DMS 273 (cell line): Measurements from ENCODE around the gene MCCC1.
"Not testable (repeated sequence)": the region's sequence is repeated elsewhere in the genome, so short reads cannot be mapped to it uniquely, and the experiment has no call there.

ENCODE experiments used
- DNase-seq: peaks from one replicate; lab custom pipeline; 2025; ENCODE audit not compliant: unreplicated experiment; lab: John Stamatoyannopoulos, UW

Gene MCCC1

GRCh38 chr3:183099026-183099837 lies at the start of gene MCCC1:
TSS of gene MCCC1 (minus strand) at chr3:183099496. CDS start at chr3:183099440, 56 bp downstream.
- peak; percentile 99 for DNase-seq

DNA sequence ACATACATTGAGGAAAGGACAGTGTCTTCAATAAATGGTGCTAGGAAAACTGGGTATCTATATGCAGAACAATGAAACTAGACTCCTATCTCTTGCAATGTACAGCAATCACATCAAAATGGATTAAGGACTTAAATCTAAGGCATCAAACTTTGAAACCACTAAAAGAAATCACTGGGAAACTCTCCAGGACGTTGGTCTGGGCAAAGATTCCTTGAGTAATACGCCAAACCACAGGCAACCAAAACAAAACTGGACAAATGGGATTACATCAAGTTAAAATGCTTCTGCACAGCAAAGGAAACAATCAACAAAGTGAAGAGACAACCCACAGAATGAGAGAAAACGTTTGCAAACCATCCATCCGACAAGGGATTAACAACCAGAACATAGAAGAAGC lies 48.8 kb upstream of the MCCC1 start:
- DNase-seq: no peak

- DNase-seq: no peak
Measured at GRCh38 chr3:183144363-183144762, 45.1 kb upstream of the MCCC1 start.

- no peak for DNase-seq
Measured at GRCh38 chr3:183142199-183142598, 42.9 kb upstream of the MCCC1 start.

DNA sequence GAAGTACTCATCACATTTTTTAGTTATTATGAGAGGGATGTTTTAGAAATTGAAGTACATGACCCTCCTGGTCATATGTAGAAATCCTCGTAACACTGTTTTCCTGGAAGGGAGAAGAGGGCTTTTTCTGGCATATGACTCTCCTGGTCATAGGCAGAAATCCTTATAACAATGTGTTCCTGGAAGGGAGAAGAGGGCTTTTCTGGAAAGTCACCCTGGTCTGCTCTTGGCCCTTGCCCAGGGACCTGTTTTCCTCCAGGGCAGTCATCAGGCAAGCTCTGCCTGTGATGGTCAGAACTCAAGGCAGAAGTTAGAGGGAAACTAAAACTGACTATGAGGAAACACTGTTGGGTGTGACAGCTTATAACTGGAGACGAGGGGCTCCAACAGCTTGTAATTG lies 35.5 kb upstream of the MCCC1 start:
- no peak for DNase-seq

GRCh38 chr3:183132409-183132808 lies 33.1 kb upstream of the MCCC1 start:
- no peak for DNase-seq

DNA sequence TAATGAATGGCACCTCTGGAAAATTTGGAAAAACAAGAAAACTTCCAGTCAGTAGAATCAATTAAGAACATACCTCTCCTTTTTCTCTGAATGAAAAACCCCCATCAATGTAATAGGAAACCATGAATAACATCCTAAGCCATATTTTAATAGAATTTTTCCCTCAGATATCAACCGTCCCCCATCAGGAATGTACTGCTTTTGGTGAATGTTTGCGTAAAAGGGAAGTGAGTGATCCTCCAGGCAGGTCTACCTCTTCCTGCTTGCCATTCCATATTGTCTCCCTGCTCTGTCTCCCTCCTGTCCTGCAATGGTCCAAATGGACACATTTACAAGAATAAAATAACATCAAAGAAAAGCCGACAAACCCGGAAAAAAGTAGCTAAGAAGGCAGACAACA lies 32.4 kb upstream of the MCCC1 start:
- no peak for DNase-seq

GRCh38 chr3:183131186-183131725 lies 32.0 kb upstream of the MCCC1 start:
- no peak for DNase-seq

DNA sequence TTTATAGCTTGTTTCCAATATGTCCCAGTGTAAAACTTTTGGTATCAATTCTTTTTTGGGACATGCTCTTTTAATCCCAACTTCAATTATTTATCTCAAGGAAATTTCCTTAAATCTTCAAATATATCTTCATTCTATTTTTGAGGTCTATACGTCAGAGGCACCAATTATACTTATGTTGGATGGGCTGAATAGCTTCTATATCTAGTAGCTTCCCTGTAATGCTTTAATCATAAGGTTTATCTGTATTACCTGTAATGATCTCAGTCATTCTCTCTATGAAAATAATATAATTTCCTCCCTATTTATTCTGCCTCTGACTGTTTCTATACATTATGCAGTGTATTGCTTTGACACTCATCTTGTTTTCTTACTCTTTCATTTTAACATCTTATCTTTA lies 29.9 kb upstream of the MCCC1 start:
- peak; percentile 34 for DNase-seq

DNA sequence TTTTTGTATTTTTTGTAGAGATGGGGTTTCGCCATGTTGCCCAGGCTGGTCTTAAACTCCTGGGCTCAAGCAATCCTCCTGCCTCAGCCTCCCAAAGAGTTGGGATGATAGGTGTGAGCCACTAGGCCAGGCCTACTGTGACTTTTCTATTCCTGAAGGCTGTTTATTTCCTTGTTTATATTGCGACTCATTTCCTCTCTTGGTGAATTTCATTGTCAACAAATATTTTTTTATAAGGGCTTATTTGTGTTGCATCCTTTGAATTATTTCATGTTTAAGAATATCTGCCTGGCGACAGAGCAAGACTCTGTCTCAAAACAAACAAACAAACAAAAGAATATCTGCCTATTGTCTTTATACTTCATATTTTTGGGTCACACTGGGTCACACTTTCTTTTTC lies 29.4 kb upstream of the MCCC1 start:
- DNase-seq: no peak

GRCh38 chr3:183123891-183124290 lies 24.6 kb upstream of the MCCC1 start:
- no peak for DNase-seq

DNA sequence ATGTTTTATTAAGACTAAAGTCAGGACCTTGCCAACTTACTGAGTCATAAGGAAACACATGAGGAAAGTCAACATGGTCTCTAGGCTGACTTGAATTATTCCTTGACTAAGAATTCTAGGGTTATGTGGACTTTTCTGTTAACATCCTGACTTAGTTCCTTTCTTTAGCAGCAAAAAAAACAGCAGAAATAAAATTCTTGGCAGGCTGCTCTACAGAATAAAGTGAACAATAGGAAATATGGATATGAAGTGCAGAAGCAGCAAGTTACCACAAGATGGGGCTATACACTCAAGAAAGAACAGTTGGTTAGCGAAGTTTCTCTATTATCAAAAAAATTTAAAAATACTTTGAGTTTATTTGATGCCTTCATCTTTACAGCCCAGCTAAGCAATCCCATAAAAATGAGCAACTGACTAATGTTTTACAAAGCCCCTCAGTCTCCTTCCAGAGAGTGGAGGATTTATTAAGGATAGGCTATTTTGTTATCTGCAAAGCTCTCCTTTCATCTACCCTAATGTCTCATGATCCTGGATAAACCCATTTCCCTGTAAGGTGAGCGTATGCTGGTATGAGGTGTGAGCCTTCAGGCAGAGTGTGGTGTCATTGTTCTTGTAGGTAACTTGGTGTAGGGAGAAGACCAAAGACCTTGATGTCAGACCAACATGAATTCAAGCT lies 23.1 kb upstream of the MCCC1 start:
- DNase-seq: peak; percentile 72

GRCh38 chr3:183120538-183121215 lies 21.4 kb upstream of the MCCC1 start:
- no peak for DNase-seq

GRCh38 chr3:183117056-183117455 lies 17.8 kb upstream of the MCCC1 start:
- DNase-seq: peak; percentile 45

DNA sequence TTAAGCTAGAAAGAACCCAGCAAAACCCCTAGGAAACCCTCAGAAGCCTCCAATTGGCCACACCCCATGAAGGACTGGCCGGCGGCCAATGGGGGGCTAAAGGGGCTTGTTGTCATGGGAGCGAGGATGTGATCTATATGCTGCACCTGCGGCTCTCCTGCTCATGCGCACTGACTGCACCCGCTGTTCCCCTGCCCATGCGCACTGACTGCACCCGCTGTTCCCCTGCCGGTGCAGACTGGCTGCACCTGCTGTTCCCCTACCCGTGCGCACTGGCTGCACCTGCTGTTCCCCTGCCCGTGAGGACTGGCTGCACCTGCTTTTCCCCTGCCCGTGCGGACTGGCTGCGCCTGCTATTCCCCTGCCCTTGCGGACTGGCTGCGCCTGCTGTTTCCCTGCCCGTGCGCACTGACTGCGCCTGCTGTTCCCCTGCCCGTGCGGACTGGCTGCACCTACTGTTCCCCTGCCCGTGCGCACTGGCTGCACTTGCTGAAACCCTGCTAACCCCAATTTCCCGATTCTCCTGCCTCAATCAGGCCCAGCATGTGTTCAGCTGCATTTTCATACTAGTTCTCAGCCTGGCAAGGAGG lies 16.8 kb upstream of the MCCC1 start:
- peak; percentile 96 for DNase-seq

DNA sequence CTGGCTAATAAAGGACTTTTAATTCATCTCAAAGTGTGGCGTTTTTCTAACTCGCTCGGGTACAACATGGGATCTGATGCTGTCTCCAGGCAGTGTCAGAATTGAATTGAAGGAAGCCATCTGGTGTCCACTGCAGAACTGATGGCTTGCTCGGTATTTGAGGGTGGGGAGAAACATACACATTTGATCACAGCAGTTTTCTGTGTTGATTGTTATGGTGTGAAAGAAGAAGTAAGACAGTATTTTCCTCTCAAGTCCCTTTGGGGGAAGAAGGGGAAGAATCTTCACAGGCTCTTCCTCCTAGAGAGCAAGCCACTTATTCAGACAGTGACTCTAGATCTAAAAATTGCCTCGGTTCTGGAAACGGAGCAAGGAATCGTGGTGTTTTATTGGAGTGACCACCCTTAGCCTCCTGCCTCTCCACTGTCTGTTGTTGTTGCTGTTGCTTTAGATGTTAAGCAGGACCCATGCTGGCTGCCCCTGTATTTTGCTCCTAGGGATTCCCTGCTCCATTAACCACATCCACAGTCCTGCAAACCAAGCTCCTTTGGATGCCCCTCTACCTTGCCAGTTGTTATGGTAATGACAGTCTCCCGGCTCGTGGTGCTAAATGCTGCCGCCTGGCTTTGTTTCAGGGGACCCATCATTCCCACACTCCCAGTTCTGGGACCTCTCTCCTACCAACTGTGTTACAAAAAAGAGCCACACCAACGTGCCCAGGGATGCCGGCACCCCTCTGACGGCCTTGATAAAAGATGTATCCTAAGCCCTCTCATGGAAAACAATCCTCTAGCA lies 15.3 kb upstream of the MCCC1 start:
- DNase-seq: peak; percentile 44

DNA sequence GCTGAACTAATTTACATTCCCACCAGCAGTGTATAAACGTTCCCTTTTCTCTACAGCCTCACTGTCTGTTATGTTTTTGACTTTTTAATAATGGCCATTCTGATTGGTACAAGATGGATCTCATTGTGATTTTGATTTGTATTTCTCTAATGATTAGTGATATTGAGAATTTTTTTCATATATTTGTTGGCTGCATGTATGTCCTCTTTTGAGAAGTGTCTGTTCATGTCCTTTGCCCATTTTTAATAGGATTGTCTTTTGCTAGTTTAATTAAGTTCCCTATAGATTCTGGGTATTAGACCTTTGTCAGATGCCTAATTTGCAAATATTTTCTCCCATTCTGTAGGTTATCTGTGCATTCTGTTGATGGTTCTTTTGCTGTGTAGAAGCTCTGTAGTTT lies 10.6 kb upstream of the MCCC1 start:
- not testable (repeated sequence) for DNase-seq

- DNase-seq: no peak
Measured at GRCh38 chr3:183108470-183108869, 9.2 kb upstream of the MCCC1 start.

DNA sequence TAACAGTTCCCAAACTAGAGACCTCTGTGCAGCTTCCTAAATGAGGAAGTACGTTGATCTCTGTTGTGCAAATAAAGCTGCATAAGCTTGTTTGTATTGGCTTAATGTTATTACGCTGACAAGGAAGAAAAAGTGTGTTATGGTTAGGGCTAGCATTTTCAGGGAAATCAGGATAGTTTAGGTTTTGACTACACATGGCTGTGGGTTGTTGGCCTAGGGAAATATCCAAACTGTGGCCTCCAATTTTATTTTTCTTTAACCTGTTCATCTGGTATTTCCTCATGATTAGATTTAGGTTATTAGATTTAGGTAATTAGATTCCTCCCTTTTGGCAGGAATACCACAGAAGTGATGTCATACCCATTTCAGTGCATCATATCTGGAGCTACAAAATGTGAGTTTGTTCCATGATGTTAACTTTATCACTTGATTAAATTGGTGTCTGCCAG lies 8.7 kb upstream of the MCCC1 start:
- peak; percentile 15 for DNase-seq

DNA sequence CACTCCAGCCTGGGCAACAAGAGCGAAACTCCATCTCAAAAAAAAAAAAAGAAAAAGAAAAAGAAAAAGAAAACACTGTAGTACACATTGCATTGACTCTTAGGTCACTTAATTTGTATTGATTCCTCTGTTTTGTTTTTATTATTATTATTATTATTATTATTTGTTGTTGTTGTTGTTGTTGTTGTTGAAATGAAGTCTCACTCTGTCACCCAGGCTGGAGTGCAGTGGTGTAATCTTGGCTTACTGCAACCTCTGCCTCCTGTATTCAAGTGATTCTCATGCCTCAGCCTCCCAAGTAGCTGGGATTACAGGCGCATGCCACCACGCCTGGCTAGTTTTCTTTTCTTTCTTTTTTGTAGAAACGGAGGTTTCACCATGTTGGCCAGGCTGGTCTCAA lies 8.1 kb upstream of the MCCC1 start:
- DNase-seq: not testable (repeated sequence)
